ENCODE data around the gene TRIM17.

- TF ChIP-seq EZH2phosphoT487 (IDR thresholded peaks at IDR 0.05; ENCODE audit: borderline replicate concordance, low read depth) (no peak), CTCF (IDR thresholded peaks at IDR 0.05) (no peak), MXI1 (IDR thresholded peaks at IDR 0.05; ENCODE audit: low read depth, low read length) (no peak), RAD21 (IDR thresholded peaks at IDR 0.05; ENCODE audit: low read length) (no peak), EP300 (IDR thresholded peaks at IDR 0.05; ENCODE audit: borderline replicate concordance in 1 of 2, low read depth in 1 of 2, low read length in 1 of 2) (no peak), NFIC (IDR thresholded peaks at IDR 0.05; ENCODE audit: borderline replicate concordance) (no peak), TAF1 (IDR thresholded peaks at IDR 0.05; ENCODE audit: borderline replicate concordance, low read depth, low read length) (no peak), YY1 (IDR thresholded peaks at IDR 0.05; ENCODE audit: low read depth) (no peak), MAX (IDR thresholded peaks at IDR 0.05; ENCODE audit: low read depth) (no peak)
Observed at GRCh38 chr1:228378873-228379460, 37.7 kb downstream of the TRIM17 start.
